RWPE2 (cell line): ENCODE data around the gene NUDCD3.
"Not testable (repeated sequence)": the region's sequence is repeated elsewhere in the genome, so short reads cannot be mapped to it uniquely, and the experiment has no call there.

Source experiments
- ATAC-seq: fragments of 200-7000 bp; cut with Tn5 transposase; 3 replicates; pipeline ENCODE4 v1.9.1; 2021; ENCODE audit warnings: low read depth
- DNase-seq: peaks from one replicate; pipeline ENCODE4 v3.0.0-alpha.2; 2020; ENCODE audit warnings: low spot score
- H3K27ac ChIP-seq: fragments of 450-650 bp; 2 replicates; pipeline ENCODE4 v1.5.1; 2017; ENCODE audit warnings: mild to moderate bottlenecking; ENCODE audit not compliant: poor library complexity, severe bottlenecking
- H3K27me3 ChIP-seq: fragments of 250-450 bp; sonication (Bioruptor Pico); 2 replicates; pipeline ENCODE4 v1.5.1; 2021; ENCODE audit warnings: mild to moderate bottlenecking, moderate library complexity; ENCODE audit not compliant: insufficient read depth, poor library complexity, severe bottlenecking
- H3K36me3 ChIP-seq: fragments of 250-450 bp; sonication (Bioruptor Pico); 2 replicates; pipeline ENCODE4 v1.5.1; 2020; ENCODE audit warnings: low read depth, mild to moderate bottlenecking, moderate library complexity
- H3K4me1 ChIP-seq: fragments of 250-450 bp; sonication (Bioruptor Pico); 2 replicates; pipeline ENCODE4 v1.5.1; 2021; ENCODE audit warnings: mild to moderate bottlenecking, moderate library complexity; ENCODE audit not compliant: insufficient read depth, poor library complexity, severe bottlenecking
- H3K4me3 ChIP-seq: fragments of 250-450 bp; sonication (Bioruptor Pico); 2 replicates; pipeline ENCODE4 v1.5.1; 2021; ENCODE audit warnings: mild to moderate bottlenecking, moderate library complexity; ENCODE audit not compliant: severe bottlenecking
- H3K9me3 ChIP-seq: fragments of 250-450 bp; sonication (Bioruptor Pico); 2 replicates; pipeline ENCODE4 v1.5.1; 2021; ENCODE audit warnings: mild to moderate bottlenecking, moderate library complexity; ENCODE audit not compliant: severe bottlenecking
- TF ChIP-seq, protein P1 (sequence below): fragments of 450-650 bp; IDR thresholded peaks from one replicate; pipeline ENCODE4 v1.5.1; 2017; ENCODE audit warnings: mild to moderate bottlenecking, moderate library complexity; ENCODE audit not compliant: poor library complexity, severe bottlenecking

NUDCD3 gene

DNA sequence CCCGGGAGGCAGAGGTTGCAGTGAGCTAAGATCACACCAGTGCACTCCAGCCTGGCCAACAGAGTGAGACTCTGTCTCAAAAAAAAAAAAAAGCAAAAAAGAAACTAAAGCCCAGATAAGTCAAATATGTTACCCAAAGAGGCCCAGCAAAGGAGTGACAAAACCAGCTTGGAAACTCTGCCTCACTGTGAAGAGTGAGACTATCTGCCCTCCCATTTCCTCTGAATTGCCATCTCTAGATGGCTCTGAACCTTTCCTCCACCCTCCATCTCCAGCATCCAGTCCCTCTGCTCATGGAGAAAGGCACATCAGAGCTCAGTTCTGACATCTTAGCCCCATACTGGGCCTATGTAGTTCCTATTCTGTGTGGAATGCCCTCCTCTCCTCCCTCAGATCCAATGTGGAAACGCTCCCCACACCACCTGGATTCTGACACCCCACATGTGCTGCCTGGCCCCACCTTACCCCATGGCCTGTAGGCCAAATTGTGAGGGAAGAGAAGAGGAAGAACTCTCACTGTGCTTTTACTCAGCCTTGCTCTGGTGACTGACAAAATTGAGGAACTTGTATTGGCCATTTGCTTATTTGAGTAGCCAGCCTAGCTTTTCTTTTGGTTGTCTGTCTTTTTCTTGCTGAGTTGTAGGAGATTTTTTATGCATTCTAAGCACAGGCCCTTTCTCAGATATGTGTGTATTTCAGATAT lies 18.0 kb upstream of the NUDCD3 start:
- no peaks in the 10 kb centered on the region for H3K36me3 ChIP-seq
- DNase-seq (no peak), ATAC-seq (no peak)
- no peak overlapping the region for H3K27ac ChIP-seq
- no peaks in the 10 kb centered on the region for H3K4me1 ChIP-seq
- TF ChIP-seq, protein P1, sequence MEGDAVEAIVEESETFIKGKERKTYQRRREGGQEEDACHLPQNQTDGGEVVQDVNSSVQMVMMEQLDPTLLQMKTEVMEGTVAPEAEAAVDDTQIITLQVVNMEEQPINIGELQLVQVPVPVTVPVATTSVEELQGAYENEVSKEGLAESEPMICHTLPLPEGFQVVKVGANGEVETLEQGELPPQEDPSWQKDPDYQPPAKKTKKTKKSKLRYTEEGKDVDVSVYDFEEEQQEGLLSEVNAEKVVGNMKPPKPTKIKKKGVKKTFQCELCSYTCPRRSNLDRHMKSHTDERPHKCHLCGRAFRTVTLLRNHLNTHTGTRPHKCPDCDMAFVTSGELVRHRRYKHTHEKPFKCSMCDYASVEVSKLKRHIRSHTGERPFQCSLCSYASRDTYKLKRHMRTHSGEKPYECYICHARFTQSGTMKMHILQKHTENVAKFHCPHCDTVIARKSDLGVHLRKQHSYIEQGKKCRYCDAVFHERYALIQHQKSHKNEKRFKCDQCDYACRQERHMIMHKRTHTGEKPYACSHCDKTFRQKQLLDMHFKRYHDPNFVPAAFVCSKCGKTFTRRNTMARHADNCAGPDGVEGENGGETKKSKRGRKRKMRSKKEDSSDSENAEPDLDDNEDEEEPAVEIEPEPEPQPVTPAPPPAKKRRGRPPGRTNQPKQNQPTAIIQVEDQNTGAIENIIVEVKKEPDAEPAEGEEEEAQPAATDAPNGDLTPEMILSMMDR, result no peak
- no peaks in the 10 kb centered on the region for H3K9me3 ChIP-seq
- no peaks in the 10 kb centered on the region for H3K27me3 ChIP-seq
- no peak overlapping the region for H3K4me3 ChIP-seq

DNA sequence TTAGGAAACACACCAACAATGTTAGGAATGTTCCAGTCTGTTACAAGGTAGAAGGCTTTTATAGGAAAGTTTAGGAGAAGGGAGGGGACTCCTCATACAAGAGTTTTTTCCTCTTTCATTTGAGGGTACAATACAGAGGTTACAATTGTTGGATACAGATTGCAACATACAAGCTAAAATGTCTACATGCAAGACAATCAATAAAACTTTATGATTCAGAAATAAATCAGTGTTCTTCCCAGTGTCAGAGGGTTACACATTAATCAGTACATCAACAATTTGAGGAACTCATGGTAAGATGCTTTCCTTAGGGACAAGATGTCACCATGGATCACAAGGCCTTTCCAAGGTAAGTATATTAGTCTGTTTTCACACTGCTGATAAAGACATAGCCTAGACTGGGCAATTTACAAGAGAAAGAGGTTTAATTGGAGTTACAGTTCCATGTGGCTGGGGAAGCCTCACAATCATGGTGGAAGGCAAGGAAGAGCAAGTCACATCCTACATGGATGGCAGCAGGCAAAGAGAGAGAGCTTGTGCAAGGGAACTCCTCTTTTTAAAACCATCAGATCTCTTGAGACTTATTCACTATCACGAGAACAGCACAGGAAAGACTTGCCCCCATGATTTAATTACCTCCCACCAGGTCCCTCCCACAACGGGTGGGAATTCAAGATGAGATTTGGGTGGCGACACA lies 16.3 kb upstream of the NUDCD3 start:
- DNase-seq, H3K4me1 ChIP-seq, ATAC-seq, H3K9me3 ChIP-seq, H3K4me3 ChIP-seq, H3K27me3 ChIP-seq, H3K27ac ChIP-seq, H3K36me3 ChIP-seq: not testable (repeated sequence)

DNA sequence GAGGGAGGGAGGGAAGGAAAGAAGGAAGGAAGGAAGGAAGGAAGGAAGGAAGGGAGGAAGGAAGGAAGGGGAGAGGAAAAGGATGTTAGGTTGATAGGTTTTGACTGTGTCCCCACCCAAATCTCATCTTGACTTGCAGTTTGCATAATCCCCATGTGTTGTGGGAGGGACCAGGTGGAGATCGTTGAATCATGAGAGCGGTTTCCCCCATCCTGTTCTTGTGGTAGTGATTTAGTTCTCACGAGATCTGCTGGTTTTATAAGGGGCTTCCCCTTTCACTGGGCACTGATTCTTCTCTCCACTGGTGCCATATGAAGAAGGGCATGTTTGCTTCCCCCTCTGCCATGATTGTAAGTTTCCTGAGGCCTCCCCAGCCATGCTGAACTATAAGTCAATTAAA lies 15.1 kb upstream of the NUDCD3 start:
- no peaks in the 10 kb centered on the region for H3K36me3 ChIP-seq
- no peaks in the 10 kb centered on the region for H3K4me1 ChIP-seq
- TF ChIP-seq, protein P1, result no peak
- H3K27ac ChIP-seq, result no peak overlapping the region
- ATAC-seq (no peak), DNase-seq (no peak)
- H3K27me3 ChIP-seq, result no peaks in the 10 kb centered on the region
- H3K4me3 ChIP-seq, result no peak overlapping the region
- no peaks in the 10 kb centered on the region for H3K9me3 ChIP-seq

- TF ChIP-seq, protein P1, result no peak
- H3K27ac ChIP-seq, result no peak overlapping the region
- H3K4me1 ChIP-seq, result no peaks in the 10 kb centered on the region
- no peak overlapping the region for H3K4me3 ChIP-seq
- H3K27me3 ChIP-seq, result no peaks in the 10 kb centered on the region
- no peaks in the 10 kb centered on the region for H3K9me3 ChIP-seq
- H3K36me3 ChIP-seq, result no peaks in the 10 kb centered on the region
- no peak for ATAC-seq
- no peak for DNase-seq
Measured at GRCh38 chr7:44498230-44498954, 7.9 kb upstream of the NUDCD3 start.

DNA sequence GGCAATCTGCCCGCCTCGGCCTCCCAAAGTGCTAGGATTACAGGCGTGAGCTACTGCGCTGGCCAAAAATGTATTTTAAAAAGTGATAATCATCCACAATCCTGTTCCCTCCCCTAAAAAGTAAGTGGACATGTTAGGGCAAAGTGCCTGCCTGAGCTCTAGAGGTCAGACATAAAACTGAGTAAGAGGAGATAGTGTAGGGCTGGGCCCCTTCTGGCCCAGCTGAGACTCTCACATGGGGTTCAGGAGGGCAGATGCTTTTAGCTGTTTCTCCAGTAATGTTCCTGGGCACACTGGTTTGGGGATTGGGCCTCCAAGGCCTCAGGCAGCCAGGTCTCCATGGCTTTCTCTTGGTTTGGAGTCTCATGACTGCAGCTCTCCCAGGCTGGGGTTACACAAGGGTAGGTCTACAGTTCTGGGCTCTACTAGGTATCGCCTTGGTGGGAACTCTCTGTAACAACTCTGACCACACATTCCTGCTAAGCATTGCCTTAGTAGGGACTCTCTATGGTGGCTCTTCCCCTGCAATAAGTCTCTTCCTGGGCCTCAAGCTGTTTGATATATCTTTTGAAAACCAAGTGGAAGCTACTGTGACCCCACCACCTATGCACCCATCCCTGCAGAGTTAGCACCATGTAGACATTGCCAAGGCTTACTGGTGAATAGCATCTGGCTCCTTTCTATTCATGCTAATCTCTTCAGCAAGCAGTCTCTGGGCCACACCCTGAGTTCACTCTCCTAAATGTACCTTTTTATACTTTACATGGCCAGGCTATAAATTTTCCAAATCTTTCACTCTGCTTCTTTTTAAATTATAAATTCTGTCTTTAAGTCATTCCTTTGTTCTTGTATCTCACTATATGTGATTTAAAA lies 6.9 kb upstream of the NUDCD3 start:
- Histone ChIP-seq H3K4me1 (no peaks in the 10 kb centered on the region), H3K27ac (no peak overlapping the region), H3K27me3 (no peaks in the 10 kb centered on the region), H3K36me3 (no peaks in the 10 kb centered on the region), H3K4me3 (no peak overlapping the region), H3K9me3 (no peaks in the 10 kb centered on the region)
- DNase-seq (no peak), ATAC-seq (no peak)
- TF ChIP-seq, protein P1, result no peak
